H1 (cell line): ENCODE data around the gene MT1G. TPM values are rescaled to one million over a fixed set of nuclear protein-coding genes. Genes with fewer than 3 reads are reported as not detected.

Experiments
- CTCF ChIA-PET: fragments of 300-600 bp; sonication (Branson Sonifier 250); formaldehyde crosslinking; loops from one replicate; lab custom pipeline; 2021; ENCODE audit not compliant: partially characterized antibody; lab: Charles Lee
- POLR2A ChIA-PET: fragments of 300-600 bp; sonication (Branson Sonifier 250); formaldehyde crosslinking; loops from one replicate; lab custom pipeline; 2021; ENCODE audit warnings: inconsistent platforms; ENCODE audit not compliant: partially characterized antibody; lab: Charles Lee
- DNase-seq, 2 experiments: peaks; one replicate each; pipeline versions ENCODE4 v3.0.0 to v3.0.0-alpha.2; 2010 to 2022; ENCODE audit warnings: low spot score in 2 of 2, low read depth in 1 of 2, mixed read lengths in 1 of 2
- FAIRE-seq: peaks from 2 replicates; lab custom pipeline; 2011; peaks lifted over from hg19 to GRCh38; lab: Jason Lieb, UNC
- H2AFZ ChIP-seq: 2 replicates; pipeline ENCODE4 v1.8.1; 2012; ENCODE audit warnings: low read length, inconsistent platforms
- H2AK5ac ChIP-seq: 2 replicates; pipeline ENCODE4 v1.6.1; 2013; ENCODE audit warnings: low read depth, low read length
- H2BK120ac ChIP-seq: replicated peaks from 2 replicates; pipeline ENCODE3; 2013; ENCODE audit warnings: low read depth, low read length, inconsistent platforms
- H2BK12ac ChIP-seq: 2 replicates; pipeline ENCODE4 v1.6.1; 2013; ENCODE audit warnings: low read depth, low read length
- H2BK15ac ChIP-seq: 2 replicates; pipeline ENCODE4 v1.6.1; 2013; ENCODE audit warnings: low read length
- H2BK20ac ChIP-seq: 2 replicates; pipeline ENCODE4 v1.6.1; 2013; ENCODE audit warnings: low read length
- H2BK5ac ChIP-seq: 2 replicates; pipeline ENCODE4 v1.6.1; 2013; ENCODE audit warnings: low read depth, low read length
- H3K14ac ChIP-seq: 2 replicates; pipeline ENCODE4 v1.6.1; 2013; ENCODE audit warnings: inconsistent platforms; ENCODE audit not compliant: insufficient read length
- H3K18ac ChIP-seq: 2 replicates; pipeline ENCODE4 v1.6.1; 2013; ENCODE audit warnings: low read length; ENCODE audit errors: extremely low read depth
- H3K23ac ChIP-seq: 2 replicates; pipeline ENCODE4 v1.6.1; 2013; ENCODE audit warnings: inconsistent platforms; ENCODE audit not compliant: insufficient read length
- H3K23me2 ChIP-seq: 2 replicates; pipeline ENCODE4 v1.6.1; 2013; ENCODE audit warnings: low read depth, low read length
- H3K27ac ChIP-seq: 2 replicates; pipeline ENCODE4 v1.6.1; 2011; ENCODE audit warnings: low read depth, low read length, inconsistent platforms
- H3K27me3 ChIP-seq, 4 experiments: replicated peaks in 1 of 4; 1 replicate in 1 of 4; 2 replicates in 3 of 4; pipeline versions ENCODE4 v1.6.1 to v1.8.1; 2011 to 2013; ENCODE audit warnings: low read length in 3 of 4, mild to moderate bottlenecking in 3 of 4, inconsistent platforms in 2 of 4, mixed read lengths in 2 of 4, moderate library complexity in 1 of 4; ENCODE audit not compliant: control insufficient read depth in 3 of 4, insufficient read depth in 3 of 4; ENCODE audit errors: extremely low read depth in 1 of 4
- H3K36me3 ChIP-seq, 4 experiments: 2 replicates each; pipeline versions ENCODE4 v1.6.1 to v1.8.1; 2011 to 2013; ENCODE audit warnings: mild to moderate bottlenecking in 4 of 4, low read length in 3 of 4, moderate library complexity in 2 of 4, control low read depth in 1 of 4, inconsistent platforms in 1 of 4; ENCODE audit not compliant: insufficient read depth in 4 of 4, control insufficient read depth in 2 of 4
- H3K4ac ChIP-seq: replicated peaks from 2 replicates; pipeline ENCODE3; 2013; ENCODE audit warnings: low read length, low read depth, mixed read lengths, inconsistent platforms; ENCODE audit not compliant: insufficient read length
- H3K4me1 ChIP-seq, 4 experiments: replicated peaks in 1 of 4; 1 replicate in 1 of 4; 2 replicates in 3 of 4; pipeline versions ENCODE4 v1.6.1 to v1.8.1; 2011 to 2013; ENCODE audit warnings: low read length in 3 of 4, inconsistent platforms in 2 of 4, mixed read lengths in 1 of 4; ENCODE audit not compliant: insufficient read depth in 4 of 4, control insufficient read depth in 3 of 4
- H3K4me2 ChIP-seq, 2 experiments: 2 replicates each; pipeline versions ENCODE4 v1.6.1 to v1.8.1; 2011 to 2013; ENCODE audit warnings: low read depth in 2 of 2, low read length in 2 of 2, control low read depth in 1 of 2, inconsistent platforms in 1 of 2, mild to moderate bottlenecking in 1 of 2; ENCODE audit not compliant: insufficient read depth in 1 of 2
- H3K4me3 ChIP-seq, 4 experiments: fragments of 200-600, 300-600 bp in 1 of 4; sonication (generic), shearing (Covaris generic), sonication (Bioruptor Twin) in 1 of 4; 2 replicates each; pipeline versions ENCODE4 v1.5.1 to v1.8.1; 2011 to 2016; ENCODE audit warnings: low read length in 4 of 4, low read depth in 3 of 4, control low read depth in 2 of 4, inconsistent platforms in 2 of 4, mild to moderate bottlenecking in 2 of 4, mixed read lengths in 1 of 4, moderate library complexity in 1 of 4; ENCODE audit not compliant: insufficient read depth in 2 of 4; ENCODE audit errors: extremely low read depth in 1 of 4
- H3K56ac ChIP-seq: replicated peaks from 2 replicates; pipeline ENCODE3; 2013; ENCODE audit warnings: low read depth, mild to moderate bottlenecking, mixed read lengths, low read length, inconsistent platforms; ENCODE audit not compliant: insufficient read length
- H3K79me1 ChIP-seq: 2 replicates; pipeline ENCODE4 v1.6.1; 2013; ENCODE audit warnings: low read depth, low read length, control low read depth
- H3K79me2 ChIP-seq, 2 experiments: 2 replicates each; pipeline versions ENCODE4 v1.6.1 to v1.8.1; 2012 to 2013; ENCODE audit warnings: low read length in 2 of 2, mild to moderate bottlenecking in 2 of 2, inconsistent platforms in 1 of 2; ENCODE audit not compliant: insufficient read depth in 2 of 2, control insufficient read depth in 1 of 2
- H3K9ac ChIP-seq, 4 experiments: replicated peaks in 1 of 4; 1 replicate in 1 of 4; 2 replicates in 3 of 4; pipeline versions ENCODE4 v1.6.1 to v1.8.1; 2011 to 2013; ENCODE audit warnings: low read depth in 3 of 4, low read length in 3 of 4, control low read depth in 2 of 4, mild to moderate bottlenecking in 2 of 4, moderate library complexity in 2 of 4, inconsistent platforms in 1 of 4; ENCODE audit errors: extremely low read depth in 1 of 4
- H3K9me3 ChIP-seq, 2 experiments: 2 replicates each; pipeline versions ENCODE4 v1.6.1 to v1.8.1; 2012 to 2013; ENCODE audit warnings: mild to moderate bottlenecking in 2 of 2, moderate library complexity in 2 of 2, control low read depth in 1 of 2, inconsistent platforms in 1 of 2, low read depth in 1 of 2, low read length in 1 of 2, mixed read lengths in 1 of 2; ENCODE audit not compliant: insufficient read depth in 2 of 2
- H4K20me1 ChIP-seq, 2 experiments: replicated peaks in 1 of 2; 2 replicates each; pipeline versions ENCODE3 to v1.8.1; 2011 to 2013; ENCODE audit warnings: inconsistent platforms in 2 of 2, low read length in 2 of 2, mild to moderate bottlenecking in 1 of 2; ENCODE audit not compliant: insufficient read depth in 2 of 2, control insufficient read depth in 1 of 2
- H4K5ac ChIP-seq: 2 replicates; pipeline ENCODE4 v1.6.1; 2013; ENCODE audit warnings: low read length, low read depth, mixed read lengths, inconsistent platforms; ENCODE audit not compliant: insufficient read length
- H4K8ac ChIP-seq: 2 replicates; pipeline ENCODE4 v1.8.0; 2013; ENCODE audit warnings: mild to moderate bottlenecking, moderate library complexity, low read length, inconsistent platforms; ENCODE audit not compliant: insufficient read depth; ENCODE audit errors: extremely low read depth
- H4K91ac ChIP-seq: replicated peaks from 2 replicates; pipeline ENCODE3; 2013; ENCODE audit warnings: low read length, mixed read lengths, inconsistent platforms; ENCODE audit not compliant: insufficient read length
- BACH1 ChIP-seq: IDR thresholded peaks from 2 replicates; pipeline ENCODE4 v1.6.1; 2012; ENCODE audit warnings: low read length, improper control_type of control experiment
- E2F6 ChIP-seq: IDR thresholded peaks from 2 replicates; pipeline ENCODE4 v1.6.1; 2012; ENCODE audit warnings: inconsistent platforms
- EGR1 ChIP-seq: IDR thresholded peaks from 2 replicates; pipeline ENCODE4 v1.6.1; 2011; ENCODE audit warnings: low read depth, low read length, borderline replicate concordance
- EZH2 ChIP-seq: fragments of 200-600 bp; sonication (generic); IDR thresholded peaks from 2 replicates; pipeline ENCODE4 v1.7.1; 2012; ENCODE audit warnings: low read depth, mild to moderate bottlenecking, moderate library complexity, low read length, inconsistent platforms; ENCODE audit not compliant: severe bottlenecking
- NRF1 ChIP-seq: IDR thresholded peaks from 2 replicates; pipeline ENCODE4 v1.6.1; 2011; ENCODE audit warnings: mild to moderate bottlenecking, low read depth, low read length, improper control_type of control experiment
- POLR2AphosphoS5 ChIP-seq: IDR thresholded peaks from 2 replicates; pipeline ENCODE4 v1.6.1; 2011; ENCODE audit warnings: low read depth, low read length
- SUZ12 ChIP-seq: fragments of 200-600 bp; sonication (generic); IDR thresholded peaks from 2 replicates; pipeline ENCODE4 v1.6.1; 2012; ENCODE audit warnings: mild to moderate bottlenecking, inconsistent platforms, low read length, moderate library complexity, mixed read lengths
- WGBS, 2 experiments: shearing (Covaris generic) in 1 of 2; methylation state at CpG; one replicate each; pipeline versions ENCODE4 v1.1.6 to v1.1.7; 2013 to 2015; ENCODE audit warnings: low lambda C conversion rate in 2 of 2, mixed read lengths in 2 of 2, inconsistent platforms in 1 of 2, low coverage in 1 of 2, missing lambda C conversion rate in 1 of 2; ENCODE audit not compliant: insufficient replicate concordance in 2 of 2, insufficient coverage in 1 of 2, insufficient read length in 1 of 2; ENCODE audit errors: extremely low coverage in 1 of 2, missing lambda C conversion rate in 1 of 2; 5-methylcytosine and 5-hydroxymethylcytosine counted together
- polyA plus RNA-seq, 7 experiments: library from polyadenylated mRNA; depleted of rRNA in 3 of 7; stranded (reverse) in 5 of 7; unstranded in 2 of 7; fragments of >200 nt in 5 of 7; fragments of 200-250 nt in 2 of 7; gene quantifications; 1 replicate in 5 of 7; 2 replicates in 1 of 7; 4 replicates in 1 of 7; pipeline versions ENCODE4 v1.2.1 to v1.2.3, GENCODE V29; 2011 to 2013; ENCODE audit warnings: missing spikeins in 2 of 7, mixed read lengths in 2 of 7
- total RNA-seq: library from RNA; stranded (reverse); fragmentation: NEBNext Ultra II Directional; extraction: Animal tissue kit (Norgen Biotek cat#: 25700); gene quantifications from 2 replicates; pipeline ENCODE4 v1.2.1, GENCODE V29; 2021

MT1G gene
- total and polyA plus RNA-seq, 2 of the 8 experiments (the other 6 are each of a cell fraction or from before 2014, with no cell fraction given), result 17.7 to 515 TPM

GRCh38 chr16:56645838-56646237 lies 22.0 kb downstream of the MT1G start:
- Histone ChIP-seq H3K23ac (no peak overlapping the region), H3K18ac (no peak overlapping the region), H4K8ac (no peak overlapping the region), H2BK120ac (no peak overlapping the region), H2BK5ac (no peak overlapping the region), H3K23me2 (peaks cover 4% of the 10 kb centered on the region; the same call in 1 of the 2 replicates), H2AK5ac (no peak overlapping the region), H3K27ac (no peak overlapping the region), H2BK12ac (no peak overlapping the region), H2AFZ (no peak overlapping the region), H4K91ac (no peak overlapping the region), H3K4me3 (no peak overlapping the region), H3K9me3 (no peaks in the 10 kb centered on the region), H3K4me2 (no peak overlapping the region), H3K4me1 (peaks cover 0 to 18% (median 7%) of the 10 kb centered on the region in 4 experiments; a peak in 6 of 7 replicates), H3K79me2 (no peaks in the 10 kb centered on the region), H3K56ac (no peak overlapping the region), H2BK15ac (no peak overlapping the region), H2BK20ac (no peak overlapping the region), H3K36me3 (no peaks in the 10 kb centered on the region), H4K5ac (no peak overlapping the region), H3K9ac (no peak overlapping the region), H3K79me1 (no peaks in the 10 kb centered on the region), H4K20me1 (peaks cover 4 to 16% of the 10 kb centered on the region in 2 experiments), H3K14ac (no peak overlapping the region), H3K27me3 (peaks cover 71 to 92% (median 89%) of the 10 kb centered on the region in 4 experiments), H3K4ac (no peak overlapping the region)
- no peak for TF ChIP-seq NRF1
- no peak for TF ChIP-seq POLR2AphosphoS5
- peak; percentile 30 for TF ChIP-seq EZH2
- TF ChIP-seq BACH1, result no peak
- TF ChIP-seq SUZ12, result peak; percentile 65; the same call in 1 of the 2 replicates
- TF ChIP-seq E2F6, result no peak
- no peak for TF ChIP-seq EGR1
- WGBS, 2 experiments, result 0% methylated on average over 1 of the region's 1 CpG; no CpG with 5 or more reads in 1 of the 2 experiments
- FAIRE-seq (no peak), DNase-seq (no peak)
- ChIA-PET CTCF (interaction anchor here (0.6 to 3.3 kb wide), 4 partner anchors 10 to 52 kb away, joined by 3 to 13 read pairs (median 4); no protein-coding TSS in a partner anchor), POLR2A (interaction anchor here (0.8 to 1.1 kb wide), 2 partner anchors 13 to 19 kb away, joined by 3 read pairs; no protein-coding TSS in a partner anchor)
